GM19328 (cell line): Measurements from ENCODE around the gene ZNF808.
"Not testable (repeated sequence)": the region's sequence is repeated elsewhere in the genome, so short reads cannot be mapped to it uniquely, and the experiment has no call there.

Experiments used
- ATAC-seq: cut with Tn5 transposase; IDR thresholded peaks from one replicate; pipeline ENCODE4 v1.9.1; 2021; ENCODE audit warnings: mild to moderate bottlenecking, moderate library complexity; ENCODE audit not compliant: unreplicated experiment

ZNF808 gene

DNA sequence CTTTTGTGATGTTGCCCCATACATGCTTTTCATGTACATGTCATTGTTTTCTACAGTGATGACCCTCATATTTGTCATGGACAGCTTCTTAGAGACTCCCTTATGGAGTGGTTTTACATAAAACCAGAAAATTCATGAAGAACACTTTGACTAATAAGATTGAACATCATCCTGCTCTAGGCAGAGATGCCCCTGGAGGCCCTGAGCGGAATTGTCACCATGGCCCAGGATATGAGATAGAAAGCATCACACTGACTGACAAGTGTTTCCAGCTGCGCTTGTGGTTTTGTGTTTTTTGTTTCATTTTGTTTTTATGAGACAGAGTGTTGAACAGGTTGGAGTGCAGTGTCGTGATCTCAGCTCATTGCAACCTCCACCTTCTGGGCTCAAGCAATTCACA is 64.8 kb downstream of the ZNF808 start:
- no peak for ATAC-seq

DNA sequence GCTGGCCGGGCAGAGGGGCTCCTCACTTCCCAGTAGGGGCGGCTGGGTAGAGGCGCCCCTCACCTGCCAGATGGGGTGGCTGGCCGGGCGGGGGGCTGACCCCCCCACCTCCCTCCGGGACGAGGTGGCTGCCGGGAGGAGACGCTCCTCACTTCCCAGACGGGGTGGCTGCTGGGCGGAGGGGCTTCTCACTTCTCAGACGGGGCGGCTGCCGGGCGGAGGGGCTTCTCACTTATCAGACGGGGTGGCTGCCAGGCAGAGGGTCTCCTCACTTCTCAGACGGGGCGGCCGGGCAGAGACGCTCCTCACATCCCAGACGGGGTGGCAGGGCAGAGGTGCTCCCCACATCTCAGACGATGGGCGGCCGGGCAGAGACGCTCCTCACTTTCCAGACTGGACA is 66.0 kb downstream of the ZNF808 start:
- not testable (repeated sequence) for ATAC-seq

DNA sequence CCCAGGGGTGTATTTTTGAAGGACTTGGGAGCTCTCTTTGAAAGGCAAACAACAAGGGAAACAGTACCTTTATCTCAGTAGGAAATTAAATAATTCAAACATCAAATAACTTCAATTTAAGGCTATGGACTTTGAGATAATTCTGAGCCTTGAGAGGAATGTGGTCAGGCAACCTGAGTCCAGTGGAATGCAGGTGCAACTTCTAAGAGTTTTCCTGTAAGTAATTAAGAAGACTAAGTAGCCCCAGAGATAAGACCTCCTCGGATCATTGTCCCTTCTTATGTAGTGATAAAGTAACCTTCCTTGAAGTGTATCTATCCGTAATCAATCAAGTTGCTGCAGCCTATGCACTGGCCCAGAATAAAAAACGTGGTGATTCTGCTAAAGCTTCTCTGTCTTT is 71.8 kb downstream of the ZNF808 start:
- ATAC-seq = no peak

DNA sequence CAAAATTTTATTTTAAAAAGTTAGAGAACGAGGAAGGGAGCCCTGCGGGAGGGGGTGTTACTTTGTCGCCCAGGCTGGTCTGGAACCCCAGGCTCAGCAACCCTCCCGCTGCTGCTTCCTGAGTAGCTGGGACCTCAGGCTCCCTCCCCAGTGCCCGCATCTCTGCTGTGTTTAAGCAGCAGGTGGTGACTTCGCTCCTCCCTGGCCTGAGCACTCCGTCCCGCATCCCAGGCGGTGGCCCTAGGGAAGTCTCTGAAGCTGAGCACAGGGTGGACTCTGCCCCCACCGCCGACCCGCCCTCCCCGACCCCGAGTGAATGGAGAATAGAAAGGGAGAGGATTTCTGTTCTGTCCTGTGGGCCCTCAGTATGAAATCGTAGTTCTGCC is 73.2 kb downstream of the ZNF808 start:
- ATAC-seq = no peak

DNA sequence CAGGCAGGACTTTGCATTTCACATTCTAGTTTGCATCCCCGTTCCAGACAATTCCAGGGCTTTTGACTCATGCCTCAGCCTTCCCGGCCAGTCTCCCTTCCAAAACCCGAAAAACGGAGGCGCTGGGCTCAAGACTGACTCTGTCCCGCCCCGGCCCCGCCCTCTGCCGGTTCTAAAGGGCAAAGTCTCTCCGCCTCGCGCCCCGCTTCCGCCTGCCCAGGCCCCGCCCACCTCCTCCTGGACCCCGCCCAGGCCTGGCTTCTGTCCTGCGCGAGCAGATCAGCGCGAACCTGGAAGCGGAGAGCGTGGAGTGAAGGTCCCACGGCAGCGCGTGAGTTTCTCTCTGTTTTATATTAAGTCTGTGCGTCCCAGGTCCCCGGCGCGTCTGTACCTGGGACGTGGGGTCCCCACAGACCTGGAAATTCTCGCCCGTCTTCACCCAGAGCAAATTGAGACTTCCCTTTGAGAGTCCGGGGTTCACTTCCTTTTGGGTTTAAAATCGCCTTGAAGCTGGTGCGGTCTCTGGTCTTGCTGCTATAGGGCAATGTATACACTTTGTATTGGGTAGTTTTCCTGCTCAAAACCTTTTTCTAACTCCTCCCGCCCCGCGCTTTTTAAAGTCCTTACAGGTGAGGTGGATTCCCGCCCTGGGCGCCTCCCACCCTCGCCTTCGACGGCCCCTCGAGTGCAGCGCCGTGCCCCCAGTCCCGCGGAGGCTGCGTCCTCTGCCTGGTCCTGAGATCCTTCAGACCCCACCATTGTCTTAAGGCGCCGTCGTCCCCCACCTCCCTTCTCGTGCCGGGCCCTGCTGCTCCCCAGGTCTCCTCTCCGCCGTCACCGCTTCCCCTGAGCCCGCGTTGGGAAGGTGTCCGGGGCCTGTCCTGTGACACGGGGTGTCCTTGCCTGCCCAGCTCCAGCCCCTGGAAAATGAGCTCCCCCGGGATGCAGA is 73.8 kb downstream of the ZNF808 start:
- ATAC-seq = peak; percentile 84

DNA sequence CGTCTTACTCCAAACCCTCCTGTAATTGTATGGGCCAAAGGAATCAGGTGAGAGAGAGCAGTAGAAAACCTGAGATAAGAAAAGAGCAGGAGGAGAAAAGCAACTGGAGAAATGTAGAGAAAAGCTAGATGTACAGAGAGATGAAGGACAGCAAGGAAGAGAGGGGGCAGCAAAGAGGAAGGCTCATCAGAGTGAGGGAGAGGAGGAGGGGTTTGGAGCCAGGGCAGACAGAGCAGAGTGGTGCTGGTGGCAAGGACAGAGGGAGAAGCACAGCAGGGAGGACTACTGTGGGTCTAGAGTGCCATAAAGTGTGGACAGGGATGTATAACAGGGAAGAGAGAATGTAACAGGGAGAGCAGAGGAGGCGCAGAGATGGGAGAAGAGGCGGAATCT is 74.5 kb downstream of the ZNF808 start:
- not testable (repeated sequence) for ATAC-seq

DNA sequence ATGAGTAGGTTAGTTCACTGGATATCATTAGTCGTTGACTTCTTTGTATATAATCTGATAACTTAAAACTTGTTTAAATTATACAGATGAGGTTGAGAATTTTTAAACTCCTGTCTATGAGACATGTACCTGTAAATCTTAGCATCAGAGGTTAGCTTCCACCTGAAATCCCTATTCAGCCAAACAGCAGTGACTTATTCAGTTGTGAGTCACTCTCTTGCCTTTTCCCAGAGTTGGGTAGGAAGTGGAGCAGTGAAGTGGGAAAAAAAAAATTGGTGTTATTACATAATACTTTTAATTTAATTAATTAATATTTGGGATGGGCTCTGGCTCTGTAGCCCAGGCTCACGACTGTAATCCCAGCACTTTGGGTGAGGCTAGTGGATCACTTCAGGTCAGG is 75.5 kb downstream of the ZNF808 start:
- no peak for ATAC-seq

DNA sequence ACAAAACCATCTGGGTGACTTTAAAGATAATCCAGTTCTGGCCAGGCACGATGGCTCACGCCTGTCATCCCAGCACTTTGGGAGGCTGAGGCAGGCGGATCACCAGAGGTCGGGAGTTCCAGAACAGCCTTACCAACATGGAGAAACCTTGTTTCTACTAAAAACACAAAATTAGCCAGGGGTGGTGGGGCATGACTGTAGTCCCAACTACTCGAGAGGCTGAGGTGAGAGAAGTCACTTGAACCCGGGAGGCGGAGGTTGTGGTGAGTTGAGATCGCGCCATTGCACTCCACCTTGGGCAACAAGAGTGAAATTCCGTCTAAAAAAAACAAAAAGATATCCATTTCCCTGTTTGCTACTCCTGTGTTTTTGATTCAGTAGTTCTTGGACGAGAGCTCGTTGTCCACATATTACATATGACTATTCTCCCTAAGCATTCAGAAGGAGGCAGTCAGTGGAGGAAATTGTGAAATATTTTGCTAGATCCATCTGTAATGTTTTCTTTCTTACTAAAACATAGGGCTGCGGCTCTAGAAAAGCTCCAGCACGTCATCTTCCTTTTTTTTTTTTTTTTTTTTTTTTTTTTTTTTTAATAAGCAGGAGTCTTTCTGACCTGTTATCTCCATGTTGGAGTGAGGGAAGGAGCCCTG is 76.2 kb downstream of the ZNF808 start:
- no peak for ATAC-seq
